Limb (tissue), 2 donors: Measurements from ENCODE around the gene ZC3H18.
"Not testable (repeated sequence)": the region's sequence is repeated elsewhere in the genome, so short reads cannot be mapped to it uniquely, and the experiment has no call there.

Source experiments
- DNase-seq, 2 donors: peaks; one replicate each; pipeline ENCODE4 v3.0.0-alpha.2; 2016; ENCODE audit errors: extremely low spot score in 2 of 2

Gene ZC3H18

GRCh38 chr16:88651989-88652761 lies 82.0 kb downstream of the ZC3H18 start:
- DNase-seq, result no peak

GRCh38 chr16:88652762-88653063 lies 82.5 kb downstream of the ZC3H18 start:
- no peak for DNase-seq

- no peak for DNase-seq
Measured at GRCh38 chr16:88653101-88653500, 82.9 kb downstream of the ZC3H18 start.

- DNase-seq, result no peak
Measured at GRCh38 chr16:88653596-88654362, 83.6 kb downstream of the ZC3H18 start.

GRCh38 chr16:88654363-88655052 lies 84.3 kb downstream of the ZC3H18 start:
- no peak for DNase-seq

- no peak for DNase-seq
Measured at GRCh38 chr16:88655053-88655732, 85.0 kb downstream of the ZC3H18 start.

GRCh38 chr16:88655733-88656281 lies 85.6 kb downstream of the ZC3H18 start:
- no peak for DNase-seq

GRCh38 chr16:88656291-88656980 lies 86.2 kb downstream of the ZC3H18 start:
- no peak for DNase-seq

- no peak for DNase-seq
Measured at GRCh38 chr16:88657371-88657770, 87.2 kb downstream of the ZC3H18 start.

GRCh38 chr16:88658714-88659113 lies 88.5 kb downstream of the ZC3H18 start:
- peak in 1 of 2 donors; percentile 26 for DNase-seq

- no peak for DNase-seq
Measured at GRCh38 chr16:88659160-88659559, 89.0 kb downstream of the ZC3H18 start.

GRCh38 chr16:88661468-88661867 lies 91.3 kb downstream of the ZC3H18 start:
- no peak for DNase-seq

- no peak for DNase-seq
Measured at GRCh38 chr16:88662222-88662842, 92.1 kb downstream of the ZC3H18 start.

- DNase-seq, result peak; percentile 98
Measured at GRCh38 chr16:88662843-88663606, 92.8 kb downstream of the ZC3H18 start, which contains the start of gene MVD. MVD (minus strand) TSS chr16:88663091; CDS start chr16:88663080, 11 bp downstream.

- peak in 1 of 2 donors; percentile 23 for DNase-seq
Measured at GRCh38 chr16:88665148-88665547, 94.9 kb downstream of the ZC3H18 start.

GRCh38 chr16:88665570-88665969 lies 95.4 kb downstream of the ZC3H18 start:
- DNase-seq, result no peak

- no peak for DNase-seq
Measured at GRCh38 chr16:88667461-88667860, 97.3 kb downstream of the ZC3H18 start.

GRCh38 chr16:88669493-88669892 lies 99.3 kb downstream of the ZC3H18 start:
- not testable (repeated sequence) for DNase-seq

GRCh38 chr16:88669980-88670379 lies 99.8 kb downstream of the ZC3H18 start:
- DNase-seq, result no peak

GRCh38 chr16:88671806-88672205 lies 101.6 kb downstream of the ZC3H18 start:
- no peak for DNase-seq
